Sciatic nerve (tissue), 2 donors: Measurements from ENCODE around the gene SLFN12. TPM values are rescaled to one million over a fixed set of nuclear protein-coding genes. Genes with fewer than 3 reads are reported as not detected.
"Not testable (repeated sequence)": the region's sequence is repeated elsewhere in the genome, so short reads cannot be mapped to it uniquely, and the experiment has no call there.

Source experiments
- ATAC-seq: fragments of 200-7000 bp; cut with Tn5 transposase; one replicate; pipeline ENCODE4 v1.9.1; 2020; ENCODE audit warnings: mild to moderate bottlenecking, moderate library complexity
- DNase-seq: peaks from one replicate; pipeline ENCODE4 v3.0.0-alpha.2; 2020; ENCODE audit warnings: low spot score
- intact Hi-C: fragments of 100-400 bp; cut with DNase I; formaldehyde crosslinking; loops from one replicate; pipeline ENCODE4 v1.14.2; 2022
- total RNA-seq: library from RNA; stranded (reverse); fragmentation: NEBNext Ultra II Directional; extraction: Animal tissue kit (Norgen Biotek cat#: 25700); gene quantifications from one replicate; pipeline ENCODE4 v1.2.1, GENCODE V29; 2021
- donor health status: DM: no; HTN: no; CAD: no.
- donor health status: DM: no; HTN: no; CAD: no.

SLFN12 gene
- total RNA-seq, 1 donor from 2014 or later = 17.2 TPM

GRCh38 chr17:35421069-35421468, 11.2 kb downstream of the SLFN12 start:
- intact Hi-C loops, ATAC-seq, DNase-seq: not testable (repeated sequence)

- ATAC-seq (no peak), DNase-seq (no peak)
- intact Hi-C loops = no loop called here
These were observed 15.6 kb downstream of the SLFN12 start for GRCh38 chr17:35416659-35417058.

GRCh38 chr17:35414707-35415106, 17.6 kb downstream of the SLFN12 start:
- DNase-seq, intact Hi-C loops, ATAC-seq: not testable (repeated sequence)

- intact Hi-C loops = no loop called here
- DNase-seq (no peak), ATAC-seq (no peak)
These were observed 18.1 kb downstream of the SLFN12 start for GRCh38 chr17:35414247-35414646.

- intact Hi-C loops = no loop called here
- DNase-seq = no peak
- no peak for ATAC-seq
These were observed 24.8 kb downstream of the SLFN12 start for GRCh38 chr17:35407531-35407930.

- DNase-seq (no peak), ATAC-seq (no peak)
- intact Hi-C loops = no loop called here
These were observed 25.7 kb downstream of the SLFN12 start for GRCh38 chr17:35406568-35406967.

- ATAC-seq (no peak), DNase-seq (no peak)
- intact Hi-C loops = no loop called here
These were observed 27.9 kb downstream of the SLFN12 start for GRCh38 chr17:35404360-35404759.

- DNase-seq, intact Hi-C loops, ATAC-seq: not testable (repeated sequence)
These were observed 38.5 kb downstream of the SLFN12 start for GRCh38 chr17:35393783-35394182.

- ATAC-seq (no peak), DNase-seq (no peak)
- intact Hi-C loops = no loop called here
These were observed 41.6 kb downstream of the SLFN12 start for GRCh38 chr17:35390663-35391062.

GRCh38 chr17:35390156-35390555, 42.1 kb downstream of the SLFN12 start:
- DNase-seq (no peak), ATAC-seq (no peak)
- intact Hi-C loops = no loop called here

- intact Hi-C loops = no loop called here
- no peak for ATAC-seq
- no peak for DNase-seq
These were observed 44.8 kb downstream of the SLFN12 start for GRCh38 chr17:35387496-35387895.

GRCh38 chr17:35377706-35378105, 54.6 kb downstream of the SLFN12 start:
- DNase-seq (no peak), ATAC-seq (no peak)
- intact Hi-C loops = no loop called here

GRCh38 chr17:35377068-35377467, 55.2 kb downstream of the SLFN12 start:
- ATAC-seq (no peak), DNase-seq (no peak)
- intact Hi-C loops = no loop called here

GRCh38 chr17:35376245-35376644, 56.1 kb downstream of the SLFN12 start:
- no peak for DNase-seq
- intact Hi-C loops = no loop called here
- ATAC-seq = no peak

- intact Hi-C loops = no loop called here
- ATAC-seq (no peak), DNase-seq (no peak)
These were observed 57.4 kb downstream of the SLFN12 start for GRCh38 chr17:35374766-35375344.

GRCh38 chr17:35373984-35374765, 58.1 kb downstream of the SLFN12 start:
- ATAC-seq (peak; percentile 78), DNase-seq (peak; percentile 80)
- intact Hi-C loops = no loop called here

- ATAC-seq = peak; percentile 98
- intact Hi-C loops = no loop called here
- DNase-seq = peak; percentile 95
These were observed 58.7 kb downstream of the SLFN12 start, which contains the start of gene SLFN11 for GRCh38 chr17:35373534-35373983. Gene SLFN11, minus strand, starts transcription at chr17:35373621. Its CDS starts 9,814 bp downstream, at chr17:35363807.

GRCh38 chr17:35372846-35373533, 59.3 kb downstream of the SLFN12 start:
- DNase-seq (peak; percentile 62), ATAC-seq (peak; percentile 5)
- intact Hi-C loops = no loop called here

- ATAC-seq (no peak), DNase-seq (no peak)
- intact Hi-C loops = no loop called here
These were observed 60.4 kb downstream of the SLFN12 start for GRCh38 chr17:35371934-35372333.
